HG03025 (cell line): ENCODE measurements around the gene GK2.

Experiments used
- ATAC-seq: cut with Tn5 transposase; IDR thresholded peaks from one replicate; pipeline ENCODE4 v1.9.1; 2021; ENCODE audit warnings: mild to moderate bottlenecking, moderate library complexity; ENCODE audit not compliant: unreplicated experiment, low FRiP score

The GK2 gene

GRCh38 chr4:79390890-79391289, 17.1 kb downstream of the GK2 start:
- ATAC-seq: no peak

DNA sequence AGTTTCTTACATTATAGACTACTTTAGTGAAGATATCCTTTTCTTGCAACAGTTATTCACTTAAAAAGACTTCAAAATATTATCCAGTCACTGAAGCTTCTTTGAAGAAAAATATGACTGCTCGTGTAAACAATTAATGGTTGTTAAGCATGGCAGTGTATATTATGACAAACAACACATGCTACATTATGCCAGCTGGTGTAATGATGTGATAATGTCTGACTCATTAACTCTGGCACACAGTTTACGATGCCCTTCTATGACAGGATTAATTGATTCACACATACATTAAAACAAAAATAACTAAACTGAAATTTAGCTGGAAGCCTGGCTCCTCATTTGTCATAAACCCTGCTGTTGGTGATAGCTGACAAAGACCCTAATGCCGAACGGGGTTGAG, 22.4 kb downstream of the GK2 start:
- ATAC-seq: no peak

DNA sequence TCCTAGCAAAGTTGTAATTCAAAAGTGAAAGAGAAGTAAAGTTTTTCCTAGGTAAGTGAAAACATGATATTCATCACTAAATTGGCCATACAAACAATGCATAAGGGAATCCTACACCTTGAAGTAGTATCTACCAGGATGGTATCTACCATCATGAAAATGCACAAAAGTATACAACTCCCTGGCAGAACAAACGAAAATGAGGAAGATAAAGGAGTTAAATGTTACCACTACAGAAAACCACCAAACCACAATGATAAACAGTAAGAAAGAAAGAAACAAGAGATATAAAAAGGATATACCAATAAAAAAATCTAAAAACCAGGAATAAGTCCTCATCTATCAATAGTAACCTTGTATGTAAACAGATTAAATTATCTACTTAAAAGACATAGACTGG, 26.9 kb downstream of the GK2 start:
- no peak for ATAC-seq

- no peak for ATAC-seq
Measured at GRCh38 chr4:79370026-79370425, 38.0 kb downstream of the GK2 start.

GRCh38 chr4:79367096-79367495, 40.9 kb downstream of the GK2 start:
- ATAC-seq: no peak

DNA sequence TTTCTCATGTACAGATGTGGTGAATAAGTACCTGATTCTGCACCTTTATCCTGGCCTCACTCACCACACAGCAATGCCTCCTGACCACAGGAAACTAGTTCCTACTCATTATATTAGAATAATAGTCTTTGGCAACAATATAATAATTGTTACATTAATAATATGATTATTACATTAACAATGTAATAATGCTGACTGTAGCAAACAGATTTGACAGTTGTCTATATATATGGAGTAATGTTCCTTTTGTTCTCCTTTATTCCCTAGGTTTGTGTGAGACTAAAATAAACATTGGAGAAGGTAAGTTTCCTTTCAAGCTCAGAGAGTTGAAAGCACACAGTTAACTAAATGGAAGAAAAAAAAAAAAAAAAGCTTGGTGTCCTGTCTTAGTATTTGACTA, 41.6 kb downstream of the GK2 start:
- ATAC-seq: no peak

- ATAC-seq: no peak
Measured at GRCh38 chr4:79364061-79364460, 44.0 kb downstream of the GK2 start.

DNA sequence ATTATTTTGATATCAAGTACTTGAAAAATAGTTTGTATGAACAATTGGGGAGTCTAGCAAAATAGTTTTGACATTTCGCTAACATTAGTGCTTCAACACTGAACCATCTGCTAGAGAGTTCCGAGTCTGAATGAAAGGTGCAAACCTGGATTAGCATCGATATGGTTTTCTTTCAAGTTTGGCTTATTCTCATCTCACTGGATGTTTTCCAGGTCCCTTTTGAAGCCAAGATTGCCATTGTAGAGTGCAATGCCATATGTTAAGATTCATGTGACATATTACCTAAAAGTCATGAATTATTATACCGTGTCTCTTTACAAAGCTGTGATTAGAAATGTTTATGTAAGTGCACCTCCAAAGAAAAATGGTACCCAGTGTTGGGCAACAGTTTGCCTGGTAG, 45.4 kb downstream of the GK2 start:
- no peak for ATAC-seq

DNA sequence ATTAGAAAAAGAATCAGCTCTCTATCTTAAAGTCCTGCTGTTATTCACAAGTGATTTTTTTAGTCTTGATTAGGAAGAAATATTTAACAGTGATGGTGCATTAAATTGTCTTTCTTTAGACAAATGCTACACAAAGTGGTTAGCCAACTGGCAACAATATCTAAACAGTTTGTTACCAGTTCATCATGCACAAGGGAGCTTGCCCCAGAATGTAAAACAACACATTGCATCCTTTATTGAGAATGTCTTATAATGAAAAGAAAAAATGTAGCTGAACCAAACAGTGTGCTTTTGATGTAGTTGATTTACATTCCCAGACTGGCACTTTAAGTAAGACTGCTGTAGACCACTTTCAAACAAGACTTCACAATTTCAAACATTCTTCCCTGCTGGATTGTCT, 48.0 kb downstream of the GK2 start:
- ATAC-seq: no peak

- ATAC-seq: no peak
Measured at GRCh38 chr4:79358438-79358837, 49.6 kb downstream of the GK2 start.

DNA sequence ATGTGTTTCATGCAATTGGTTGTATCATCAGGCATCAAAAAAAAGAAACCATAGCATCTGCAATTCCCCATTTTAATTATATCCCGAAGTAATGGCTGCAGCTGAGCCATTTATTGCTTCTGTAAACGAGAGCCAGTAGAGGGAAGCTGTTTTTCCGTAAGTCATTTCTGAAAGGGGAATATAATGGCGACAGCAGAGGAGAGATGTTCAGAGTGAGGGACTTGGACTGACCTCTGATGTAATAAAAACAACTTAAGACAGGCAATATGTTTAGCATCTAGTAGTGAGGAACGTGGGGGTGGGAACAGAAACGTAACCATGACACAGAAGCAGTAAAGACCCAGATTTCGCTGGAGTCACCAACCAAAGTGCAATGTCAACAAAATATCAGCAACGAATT, 50.7 kb downstream of the GK2 start:
- ATAC-seq: no peak
